HG03354 (cell line): ENCODE measurements around the gene SRPX.
A peak's percentile ranks its signal among the peaks of the same experiment; 100 is the strongest.

Experiments
- ATAC-seq: cut with Tn5 transposase; IDR thresholded peaks from one replicate; pipeline ENCODE4 v1.9.1; 2021; ENCODE audit warnings: mild to moderate bottlenecking; ENCODE audit not compliant: unreplicated experiment, poor library complexity, severe bottlenecking

Gene SRPX

DNA sequence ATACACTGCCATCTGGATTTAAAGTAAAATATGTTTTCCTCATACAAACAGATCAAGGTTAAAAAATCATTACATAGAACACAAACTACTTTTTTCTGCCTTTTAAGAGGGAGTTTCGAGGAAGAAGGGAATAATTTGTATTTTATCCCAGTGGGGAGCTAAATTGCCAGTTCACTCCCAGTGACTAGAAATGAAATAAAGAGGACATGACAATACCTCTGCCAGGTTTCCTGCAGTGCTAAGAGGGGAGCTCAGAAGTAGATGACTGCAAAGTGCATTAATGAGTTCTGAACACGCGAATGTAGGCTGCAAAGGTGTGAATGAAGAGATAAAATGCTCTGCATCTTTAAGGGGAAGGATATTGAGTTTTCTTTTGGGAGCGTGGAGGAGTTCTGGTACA, 69.7 kb downstream of the SRPX start:
- no peak for ATAC-seq

DNA sequence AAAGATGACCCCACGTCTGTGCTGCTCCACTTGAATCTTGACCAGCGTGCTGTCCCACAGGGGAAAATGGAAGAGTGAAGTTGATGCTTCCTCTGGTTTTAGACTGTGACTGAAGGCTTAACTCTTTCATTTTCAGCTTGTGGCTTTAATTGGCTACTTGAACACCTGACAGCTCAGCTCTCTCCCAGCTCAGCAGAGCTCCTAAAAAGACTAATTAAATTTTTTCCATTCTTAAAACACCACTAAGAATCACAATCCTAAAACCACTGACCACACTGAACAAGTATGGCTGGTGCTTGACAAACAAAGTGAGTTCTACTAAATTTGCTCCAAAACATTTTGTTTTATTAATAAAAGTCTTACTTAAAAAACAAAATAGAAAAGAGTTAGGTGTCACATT, 71.7 kb downstream of the SRPX start:
- no peak for ATAC-seq

DNA sequence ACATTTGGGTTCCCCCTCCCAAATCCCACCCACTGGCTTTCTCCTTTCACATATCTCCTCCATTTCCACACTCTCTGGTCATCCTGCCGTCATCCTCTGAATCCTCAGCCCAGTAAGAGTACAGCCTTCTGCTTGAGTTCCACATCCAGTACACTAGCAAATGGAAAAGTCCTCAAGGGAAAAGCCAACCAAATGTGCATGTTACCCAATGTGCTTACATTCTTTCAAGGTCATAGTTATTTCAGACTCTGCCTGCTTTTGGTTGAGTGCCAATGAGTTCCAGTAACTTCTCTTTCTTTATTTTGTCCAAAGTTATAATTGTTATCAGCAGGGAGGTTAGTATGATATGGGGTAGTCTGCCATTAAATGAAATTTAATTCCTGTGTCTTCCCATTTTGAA, 78.1 kb downstream of the SRPX start:
- ATAC-seq = no peak

DNA sequence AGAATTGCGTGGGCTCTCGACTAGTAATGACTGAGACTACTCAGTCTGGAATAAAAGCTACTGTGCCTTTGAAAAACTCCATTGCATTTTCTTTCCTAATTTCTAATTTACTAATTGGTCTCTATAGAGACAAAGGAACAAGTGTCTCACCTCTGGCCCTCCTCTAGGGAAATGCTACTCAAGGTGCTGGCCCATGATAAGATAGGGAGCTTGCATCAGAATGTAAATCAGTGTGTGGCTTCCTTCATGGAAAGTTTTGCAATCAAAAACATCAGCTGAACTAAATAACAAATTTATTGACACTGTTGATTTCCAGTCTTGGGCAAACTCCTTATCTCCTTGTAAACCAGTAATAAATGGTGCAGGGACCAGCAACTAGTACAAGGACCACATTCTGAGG, 81.8 kb downstream of the SRPX start:
- ATAC-seq = no peak

DNA sequence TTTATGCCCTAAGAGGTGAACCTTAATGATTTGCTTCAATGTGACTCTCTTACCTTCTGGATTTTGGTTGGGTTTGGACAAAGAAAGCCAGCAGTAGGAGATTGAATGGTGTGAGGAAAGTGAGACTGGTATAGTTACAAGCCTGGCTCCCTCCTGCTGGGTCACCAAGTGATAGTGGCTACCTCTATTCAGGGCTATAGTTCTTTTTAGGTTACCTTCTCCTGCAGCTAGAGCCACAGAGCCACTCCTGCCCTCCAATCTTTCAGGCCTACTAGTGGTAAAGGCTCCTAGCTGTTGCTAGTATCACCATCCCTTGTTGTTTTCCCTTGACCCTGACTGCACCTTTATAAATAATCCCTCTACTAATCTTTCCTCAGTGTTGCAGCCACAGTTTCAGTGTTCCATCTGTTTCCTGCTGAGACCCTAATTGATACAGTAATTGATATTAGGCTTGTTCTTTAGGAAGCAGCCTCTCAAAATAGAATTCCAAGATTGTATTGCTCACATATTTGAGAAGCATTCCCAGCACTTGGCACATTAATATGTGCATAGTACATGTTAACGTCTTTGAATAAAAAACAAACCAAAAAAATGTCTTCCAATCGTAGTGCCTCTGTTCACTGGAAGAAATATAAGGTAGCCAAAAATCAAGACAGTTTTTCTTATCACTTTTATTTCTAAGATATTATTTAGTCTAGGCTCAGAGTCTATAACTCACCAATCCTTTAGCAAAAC, 82.3 kb downstream of the SRPX start:
- ATAC-seq = no peak

DNA sequence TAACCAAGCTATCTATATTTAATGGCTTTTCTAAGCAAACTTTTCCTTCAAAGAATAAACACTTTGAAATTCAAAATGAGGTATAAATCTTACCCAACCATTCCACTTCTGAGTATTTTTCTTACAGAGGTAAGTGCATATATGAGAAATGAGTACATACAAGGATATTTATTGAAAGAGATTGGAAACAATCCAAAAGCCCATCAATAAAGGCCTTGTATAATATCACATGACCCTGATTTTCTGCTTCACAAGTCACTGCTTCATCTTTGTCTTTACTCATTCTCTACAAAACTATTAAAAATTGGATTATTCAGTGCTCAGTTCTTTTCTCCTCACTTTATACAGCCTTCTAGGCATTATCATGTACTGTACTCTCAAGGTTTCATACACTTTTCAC, 91.3 kb downstream of the SRPX start:
- ATAC-seq = no peak

DNA sequence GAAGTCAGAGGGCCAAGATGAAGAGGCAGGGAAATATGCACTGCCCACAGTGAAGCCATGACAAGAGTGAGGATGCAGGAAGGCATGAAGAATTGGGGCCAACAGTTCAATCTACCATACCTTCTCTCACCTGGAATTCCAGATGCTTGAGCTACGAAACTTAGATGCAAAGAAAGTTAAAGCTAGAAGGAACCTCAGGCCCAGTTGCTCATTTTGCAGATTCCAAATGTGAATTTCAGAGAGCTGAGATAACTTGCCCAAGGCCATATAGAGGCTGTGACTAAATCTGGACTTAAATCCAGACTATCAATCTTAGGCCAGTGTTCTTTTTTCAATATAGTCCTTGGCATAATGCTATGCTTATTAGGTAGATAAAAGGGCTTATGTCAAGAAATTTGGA, 92.7 kb downstream of the SRPX start:
- no peak for ATAC-seq

DNA sequence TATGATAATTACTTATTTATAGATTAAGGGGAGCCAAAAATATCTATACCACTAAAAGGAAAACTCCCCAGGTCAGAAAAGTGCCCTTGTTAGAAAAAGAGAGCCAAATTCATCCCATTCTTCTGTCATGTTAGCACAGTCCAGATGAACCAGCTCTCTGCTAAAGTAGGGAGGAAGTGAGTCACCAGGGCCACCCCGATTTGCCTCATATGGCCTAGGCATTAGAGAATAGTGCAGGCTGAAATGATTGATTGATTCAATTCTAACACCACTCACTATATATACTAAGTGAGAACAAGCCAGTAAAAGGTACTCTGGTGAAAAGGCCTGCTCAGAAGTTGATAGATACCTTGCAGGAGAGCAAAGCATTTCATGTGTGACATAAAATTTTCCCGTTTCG, 94.5 kb downstream of the SRPX start:
- ATAC-seq = no peak

DNA sequence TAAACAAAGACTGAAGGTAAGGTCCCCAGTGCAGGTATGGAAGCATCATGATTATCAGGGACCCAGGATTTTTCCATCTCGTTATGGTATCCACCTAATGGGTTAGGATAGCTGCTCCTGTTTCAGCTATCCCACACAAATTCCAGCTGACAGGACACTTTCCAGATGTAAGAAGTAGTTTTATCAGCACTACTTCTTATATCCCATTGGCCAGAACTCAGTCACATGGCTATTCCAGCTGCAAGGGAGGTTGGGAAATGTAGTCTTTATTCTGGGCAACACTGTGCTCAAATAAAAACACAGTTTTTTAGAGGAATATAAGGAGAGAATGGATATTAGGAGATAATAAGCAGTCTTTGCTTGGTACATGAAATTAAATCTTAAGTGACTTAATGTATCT, 96.7 kb downstream of the SRPX start:
- no peak for ATAC-seq

DNA sequence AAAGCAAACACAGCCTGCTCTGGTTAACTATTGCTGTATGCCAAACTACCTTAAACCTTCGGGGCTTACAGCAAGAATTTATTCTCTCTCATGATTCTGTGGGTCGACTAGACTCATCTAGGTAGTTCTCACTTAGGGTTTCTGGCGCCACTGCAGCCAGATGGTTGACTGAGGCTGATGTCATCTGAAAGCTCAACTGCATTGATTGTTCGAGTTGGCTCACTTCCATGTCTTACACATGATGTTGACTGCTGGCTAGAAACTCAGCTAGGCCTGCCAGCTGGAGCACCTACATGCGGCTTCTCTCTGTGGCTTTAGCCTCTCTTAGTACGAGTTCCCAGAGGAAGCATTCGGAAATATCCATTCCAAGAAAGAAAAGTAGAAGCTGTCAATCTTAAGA, 103.2 kb downstream of the SRPX start:
- no peak for ATAC-seq

DNA sequence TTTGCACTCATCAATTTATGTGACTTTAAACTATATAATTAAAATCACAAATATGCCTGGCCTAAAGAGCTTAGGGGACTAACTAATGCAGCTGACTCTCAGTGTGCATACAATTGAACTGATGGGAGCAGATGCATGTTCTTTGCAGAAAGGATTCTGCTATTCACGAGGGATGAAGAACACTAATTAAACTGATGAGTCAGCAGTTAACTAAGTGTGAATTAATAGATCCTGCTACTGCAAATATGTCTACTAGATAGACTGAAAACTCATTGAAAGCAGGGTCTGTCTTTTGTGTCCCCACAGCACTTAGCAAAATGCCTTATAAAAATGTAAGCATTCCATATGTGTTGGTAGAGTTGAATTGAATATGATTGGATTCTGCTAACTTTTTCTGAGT, 104.0 kb downstream of the SRPX start:
- ATAC-seq = no peak

DNA sequence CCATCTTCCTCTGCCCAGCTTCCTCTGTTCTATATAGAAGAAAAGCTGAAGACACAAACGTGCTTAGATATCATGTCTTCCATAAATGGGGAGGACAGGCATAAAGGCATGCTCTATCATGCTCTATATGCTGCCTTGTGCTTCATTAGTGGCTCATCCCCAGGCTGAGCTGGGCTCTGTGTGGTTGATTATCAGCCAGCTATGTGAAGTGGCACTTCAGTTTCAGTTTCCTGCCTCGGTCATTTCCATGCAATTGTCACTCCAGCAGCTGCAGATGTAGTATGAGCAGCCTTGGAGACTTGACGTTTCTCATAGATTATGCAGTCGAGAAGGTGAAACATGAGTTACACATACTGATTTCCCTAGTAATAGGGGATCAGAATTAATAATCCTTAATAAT, 108.1 kb downstream of the SRPX start:
- peak; percentile 67 for ATAC-seq

DNA sequence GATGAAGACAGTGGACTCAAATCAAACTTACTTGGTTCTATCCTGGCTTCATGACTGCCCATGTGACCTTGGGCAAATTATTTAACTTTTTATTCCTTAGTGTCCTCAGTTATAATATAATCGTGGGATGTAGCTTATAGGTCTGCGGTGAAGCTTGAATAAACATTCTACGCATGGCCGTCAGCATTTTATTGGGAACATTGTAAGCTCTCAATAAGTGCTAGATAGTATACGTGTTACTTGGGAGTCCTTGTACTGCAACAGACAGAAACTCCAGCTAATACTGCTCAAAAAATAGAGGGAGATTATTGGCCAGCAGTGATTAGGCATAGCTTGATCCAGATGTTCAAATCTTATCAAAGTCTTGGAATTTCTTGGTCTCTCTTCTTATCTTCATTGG, 109.5 kb downstream of the SRPX start:
- no peak for ATAC-seq

DNA sequence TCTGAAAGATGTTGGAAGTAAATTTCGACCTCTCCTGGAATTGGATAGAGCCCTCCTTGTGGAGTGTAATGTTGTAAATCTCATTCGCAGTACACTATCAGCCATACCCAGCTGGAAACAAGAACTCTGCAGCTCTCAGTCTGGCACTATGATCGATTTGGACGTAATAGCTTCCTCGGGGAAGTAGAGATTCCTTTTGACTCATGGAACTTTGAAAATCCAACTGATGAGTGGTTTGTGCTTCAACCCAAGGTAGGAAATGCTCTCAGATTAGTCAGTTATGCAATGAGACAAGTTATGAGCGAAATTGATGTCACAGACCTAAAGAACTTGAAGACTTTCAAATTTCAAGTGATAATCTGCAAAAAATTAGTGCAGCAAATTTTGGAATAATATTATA, 110.4 kb downstream of the SRPX start:
- ATAC-seq = no peak

DNA sequence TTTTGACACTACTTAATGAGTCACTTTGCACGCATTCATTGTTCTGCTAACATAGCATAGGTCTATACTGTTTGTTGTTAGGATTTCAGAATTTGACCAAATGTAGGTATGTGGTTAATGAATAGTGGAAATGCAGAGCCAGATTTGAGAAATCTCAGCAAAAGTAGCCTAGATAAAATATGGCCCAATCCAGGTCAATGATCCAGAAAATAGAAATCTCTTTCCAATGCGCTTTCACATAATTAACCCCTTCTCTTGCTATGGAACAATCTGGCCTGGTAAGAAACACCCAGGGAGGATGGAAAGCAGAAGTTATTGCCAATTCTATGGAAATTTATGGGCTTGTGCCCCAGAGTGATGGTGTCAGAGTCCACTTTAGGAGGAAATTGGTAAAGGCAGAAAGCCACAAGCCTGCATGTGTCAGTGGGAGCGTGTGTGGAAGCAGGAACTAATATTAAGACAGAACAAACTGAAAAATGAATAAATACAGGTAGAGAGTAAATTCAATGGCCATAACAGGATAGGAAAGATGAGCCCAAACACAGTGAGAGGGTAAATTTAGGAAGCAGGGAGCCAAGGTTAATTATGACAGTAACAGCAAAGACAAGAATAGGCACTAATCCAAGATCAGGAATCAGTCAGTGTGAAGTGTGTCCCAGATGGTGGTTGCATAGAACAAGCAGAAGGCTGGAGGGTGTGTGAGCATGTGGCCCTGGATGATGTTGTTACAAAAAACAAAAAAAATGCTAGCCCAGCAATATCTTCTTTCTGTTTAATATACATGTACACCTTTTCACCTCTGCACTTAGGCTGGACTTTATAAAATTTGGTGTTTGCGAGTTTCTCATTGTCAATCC, 111.4 kb downstream of the SRPX start:
- no peak for ATAC-seq

DNA sequence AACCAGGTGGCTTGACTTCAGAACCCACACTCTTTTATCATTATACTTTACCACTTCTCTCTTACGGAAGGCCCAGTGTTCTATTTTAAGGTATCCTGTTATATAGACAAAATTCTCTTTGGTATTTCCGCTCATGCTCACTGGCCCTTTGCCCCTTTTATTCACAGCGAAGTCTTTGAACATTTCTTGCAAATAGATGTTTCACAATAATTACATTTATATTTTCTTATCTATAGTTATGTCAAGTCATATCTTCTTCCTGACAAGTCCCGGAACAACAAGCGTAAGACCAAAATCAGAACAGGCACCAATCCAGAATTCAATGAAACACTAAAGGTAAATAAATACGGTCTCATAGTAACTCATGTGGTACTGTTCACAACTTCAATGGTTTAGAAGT, 112.3 kb downstream of the SRPX start:
- no peak for ATAC-seq

DNA sequence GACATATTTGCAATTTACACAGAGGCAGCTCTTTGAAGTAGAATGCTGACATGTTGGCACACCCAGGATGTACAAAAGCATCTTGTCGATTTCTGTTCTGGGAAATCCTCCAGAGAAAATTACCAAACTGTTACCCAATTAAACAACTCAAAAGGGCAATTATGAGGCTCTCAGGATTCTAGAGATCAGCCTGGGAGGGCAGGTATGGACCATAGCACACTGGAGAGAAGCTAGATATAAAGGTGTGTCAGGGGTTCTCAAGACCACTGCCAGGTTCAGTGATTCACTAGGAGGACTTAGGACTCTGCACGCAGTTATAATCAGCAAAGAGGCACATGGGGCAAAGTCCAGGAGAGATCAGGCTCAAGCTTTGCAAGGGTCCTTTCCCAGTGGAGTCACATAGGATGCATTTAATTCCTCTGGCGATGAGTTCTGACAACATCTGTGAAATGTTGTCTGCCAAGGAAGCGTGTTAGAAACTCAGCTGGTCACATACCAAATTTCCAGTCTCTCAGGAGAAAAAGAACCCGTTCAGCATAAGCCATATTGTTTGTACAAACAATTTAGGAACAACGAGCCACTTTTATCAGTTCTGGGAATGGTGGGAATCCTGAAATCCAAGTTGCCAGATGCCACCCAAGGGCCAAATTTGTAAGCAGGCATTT, 113.5 kb downstream of the SRPX start:
- ATAC-seq = no peak

DNA sequence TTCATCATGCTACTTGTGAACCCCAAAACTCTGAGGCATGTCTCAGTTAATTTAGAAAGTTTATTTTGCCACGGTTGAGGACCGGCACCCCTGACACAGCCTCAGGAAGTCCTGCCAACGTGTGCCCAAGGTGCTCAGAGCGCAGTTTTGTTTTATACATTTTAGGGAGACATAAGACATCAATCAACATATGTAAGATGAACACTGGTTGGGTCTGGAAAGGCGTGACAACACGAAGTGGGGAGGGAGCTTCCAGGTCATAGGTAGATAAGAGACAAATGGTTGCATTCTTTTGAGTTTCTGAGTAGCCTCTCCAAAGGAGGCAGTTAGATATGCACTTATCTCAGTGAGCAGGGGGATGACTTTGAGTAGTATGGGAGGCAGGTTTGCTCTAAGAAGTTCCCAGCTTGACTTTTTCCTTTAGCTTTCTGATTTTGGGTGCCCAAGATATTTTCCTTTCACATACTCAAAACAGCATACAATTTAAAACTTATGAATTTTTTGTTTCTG, 115.4 kb downstream of the SRPX start:
- ATAC-seq = no peak

DNA sequence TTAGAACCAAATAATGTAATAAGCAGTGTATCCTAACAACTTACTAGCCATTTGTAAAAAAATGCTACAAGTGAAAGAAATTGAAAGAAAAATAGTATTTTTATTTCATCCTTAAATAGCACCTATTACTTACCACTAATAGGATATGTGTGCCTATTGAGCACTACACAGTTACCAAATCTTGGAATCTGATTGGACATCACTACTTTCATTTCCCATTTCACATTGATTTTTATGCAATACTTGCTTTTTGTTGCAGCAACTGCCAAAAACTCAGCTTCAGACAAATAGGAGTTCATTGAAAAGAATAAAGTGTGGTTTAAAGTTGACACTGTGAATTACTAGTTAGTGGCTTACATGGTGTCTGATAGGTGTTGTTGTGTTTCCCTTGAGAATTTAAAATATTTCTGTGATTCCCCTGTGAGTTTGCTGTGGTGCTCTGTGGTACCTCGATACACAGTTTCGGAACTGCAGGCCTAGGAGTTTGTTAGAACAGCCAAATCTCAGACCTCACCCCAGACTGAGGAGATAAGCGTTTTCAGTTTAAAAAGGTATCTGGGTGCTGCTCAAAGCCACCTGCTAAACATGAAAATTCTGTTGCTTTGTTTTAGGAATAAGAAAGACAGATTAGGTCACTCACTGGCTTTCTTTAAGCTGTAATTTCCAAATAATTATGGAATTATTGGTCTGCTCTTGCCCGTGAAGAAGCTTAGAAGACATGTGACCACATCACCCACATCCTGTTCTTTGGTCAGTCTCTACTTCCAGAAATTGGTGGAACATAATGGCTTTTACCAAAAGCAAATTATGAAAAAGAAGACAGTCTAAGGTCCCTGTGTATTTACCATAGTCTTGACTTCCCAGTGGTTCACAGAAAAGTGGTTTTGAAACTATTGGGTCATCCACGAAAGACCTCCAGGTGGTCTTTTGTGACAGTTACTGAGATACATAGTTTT, 116.5 kb downstream of the SRPX start:
- peak; percentile 74 for ATAC-seq

DNA sequence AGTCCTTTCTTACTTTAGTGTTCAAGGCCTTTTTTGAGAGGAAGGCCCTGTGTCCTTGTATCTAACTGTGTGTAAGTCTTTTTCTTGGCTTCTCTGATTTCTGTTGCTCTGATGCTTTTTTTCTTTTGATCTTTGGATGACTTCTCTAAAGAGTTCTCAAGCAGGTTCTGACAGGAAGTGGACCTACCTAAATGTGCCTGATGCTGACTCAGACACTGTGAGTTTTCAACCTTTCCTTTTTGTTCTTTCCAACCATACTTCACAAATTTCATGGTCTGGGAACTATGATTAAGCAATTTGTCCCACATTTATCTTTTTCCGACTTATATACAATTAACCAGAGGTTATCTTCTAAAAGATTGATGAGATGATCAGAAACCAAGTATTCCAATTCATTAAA, 117.8 kb downstream of the SRPX start:
- ATAC-seq = no peak
